ENCODE results near the gene APLP2. TPM values are rescaled to one million over a fixed set of nuclear protein-coding genes. Genes with fewer than 3 reads are reported as not detected.
A peak's percentile ranks its signal among the peaks of the same experiment; 100 is the strongest.

Gene APLP2
- total and polyA plus RNA-seq, 12 donors, result 115 to 414 (median 299) TPM

DNA sequence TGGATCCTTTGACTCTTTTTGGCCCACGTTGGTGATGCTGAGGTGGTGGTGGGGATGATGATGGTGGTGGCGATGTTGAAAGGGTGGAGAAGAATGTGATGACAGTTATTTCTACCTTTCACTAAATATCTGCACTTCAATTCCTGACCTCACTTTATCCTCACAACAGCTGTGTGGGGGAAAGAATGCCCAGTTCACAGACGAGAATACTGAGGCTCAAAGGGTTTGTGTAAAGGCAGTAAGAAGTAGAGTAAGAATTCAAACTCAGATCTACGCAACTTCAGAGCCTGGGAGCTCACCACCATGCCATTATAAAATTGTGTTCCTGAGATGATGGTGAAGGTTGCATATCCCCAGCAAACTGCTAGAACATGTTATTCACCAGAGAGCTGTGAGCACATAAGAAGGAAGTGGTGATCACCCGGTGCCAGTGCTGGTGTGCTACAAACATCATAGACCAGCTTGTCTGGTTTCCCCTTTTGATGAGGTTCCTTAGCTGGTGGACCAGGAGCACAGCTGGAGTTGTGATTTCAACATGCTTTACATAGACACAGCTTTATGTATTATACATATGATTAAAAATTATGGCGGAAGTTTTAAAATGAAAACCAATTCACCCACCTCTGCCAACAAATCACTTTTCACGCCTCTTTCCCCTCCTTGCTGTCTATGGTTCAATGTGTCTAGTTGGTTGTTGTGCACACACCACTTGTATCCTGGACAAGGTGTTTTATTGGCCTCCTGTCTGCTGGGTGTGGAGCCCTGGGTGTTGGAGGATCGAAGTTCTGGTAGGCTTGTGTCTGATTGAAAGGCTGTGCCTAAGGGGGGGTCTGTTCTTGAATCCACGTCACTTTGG is 96.1 kb downstream of the APLP2 start:
- DNase-seq, result no peak
- H3K36me3 ChIP-seq, result no peaks in the 10 kb centered on the region
- H3K27ac ChIP-seq, result no peak overlapping the region
- no peaks in the 10 kb centered on the region for H3K9me3 ChIP-seq
- peaks cover 0 to 56% (median 4%) of the 10 kb centered on the region in 9 donors for H3K4me1 ChIP-seq
- ATAC-seq, result peak in 1 of 8 donors; percentile 25
- no peak overlapping the region for H3K4me3 ChIP-seq
- intact Hi-C loops (cut with DNase I), result no loop called here
- TF ChIP-seq, protein P1, sequence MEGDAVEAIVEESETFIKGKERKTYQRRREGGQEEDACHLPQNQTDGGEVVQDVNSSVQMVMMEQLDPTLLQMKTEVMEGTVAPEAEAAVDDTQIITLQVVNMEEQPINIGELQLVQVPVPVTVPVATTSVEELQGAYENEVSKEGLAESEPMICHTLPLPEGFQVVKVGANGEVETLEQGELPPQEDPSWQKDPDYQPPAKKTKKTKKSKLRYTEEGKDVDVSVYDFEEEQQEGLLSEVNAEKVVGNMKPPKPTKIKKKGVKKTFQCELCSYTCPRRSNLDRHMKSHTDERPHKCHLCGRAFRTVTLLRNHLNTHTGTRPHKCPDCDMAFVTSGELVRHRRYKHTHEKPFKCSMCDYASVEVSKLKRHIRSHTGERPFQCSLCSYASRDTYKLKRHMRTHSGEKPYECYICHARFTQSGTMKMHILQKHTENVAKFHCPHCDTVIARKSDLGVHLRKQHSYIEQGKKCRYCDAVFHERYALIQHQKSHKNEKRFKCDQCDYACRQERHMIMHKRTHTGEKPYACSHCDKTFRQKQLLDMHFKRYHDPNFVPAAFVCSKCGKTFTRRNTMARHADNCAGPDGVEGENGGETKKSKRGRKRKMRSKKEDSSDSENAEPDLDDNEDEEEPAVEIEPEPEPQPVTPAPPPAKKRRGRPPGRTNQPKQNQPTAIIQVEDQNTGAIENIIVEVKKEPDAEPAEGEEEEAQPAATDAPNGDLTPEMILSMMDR (IDR thresholded peaks at IDR 0.05), result no peak
- WGBS, 2 donors, result 84 to 87% methylated on average over 9 of the region's 9 CpGs
- H3K27me3 ChIP-seq, result peaks cover 0 to 31% (median 12%) of the 10 kb centered on the region in 7 donors

DNA sequence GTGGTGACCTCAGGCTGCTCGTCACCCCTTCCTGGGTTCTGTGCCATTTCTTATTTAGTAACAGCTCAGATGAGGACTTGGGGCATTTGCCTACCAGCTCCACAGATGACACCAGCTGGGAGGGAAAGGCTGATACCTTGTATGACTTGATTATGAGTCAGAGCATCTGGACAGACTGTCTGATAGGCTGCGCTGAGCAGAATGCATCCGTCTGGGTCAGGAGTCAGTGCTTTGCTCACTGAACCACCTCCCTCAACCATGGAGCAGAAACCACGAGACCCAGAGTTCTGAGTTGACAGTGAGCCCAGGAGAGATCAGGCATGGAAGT is 96.7 kb downstream of the APLP2 start:
- H3K36me3 ChIP-seq, result no peaks in the 10 kb centered on the region
- no peaks in the 10 kb centered on the region for H3K9me3 ChIP-seq
- H3K4me1 ChIP-seq, result peaks cover 0 to 50% (median 4%) of the 10 kb centered on the region in 9 donors
- intact Hi-C loops (cut with DNase I), result no loop called here
- H3K27ac ChIP-seq, result no peak overlapping the region
- H3K4me3 ChIP-seq, result no peak overlapping the region
- H3K27me3 ChIP-seq, result peaks cover 0 to 25% (median 6%) of the 10 kb centered on the region in 7 donors
- TF ChIP-seq, protein P1 (IDR thresholded peaks at IDR 0.05), result no peak
- peak in 5 of 8 donors; percentile 10 to 77 (median 29) for ATAC-seq
- DNase-seq, result no peak
- WGBS, 2 donors, result 63 to 75% methylated on average over 4 of the region's 4 CpGs

DNA sequence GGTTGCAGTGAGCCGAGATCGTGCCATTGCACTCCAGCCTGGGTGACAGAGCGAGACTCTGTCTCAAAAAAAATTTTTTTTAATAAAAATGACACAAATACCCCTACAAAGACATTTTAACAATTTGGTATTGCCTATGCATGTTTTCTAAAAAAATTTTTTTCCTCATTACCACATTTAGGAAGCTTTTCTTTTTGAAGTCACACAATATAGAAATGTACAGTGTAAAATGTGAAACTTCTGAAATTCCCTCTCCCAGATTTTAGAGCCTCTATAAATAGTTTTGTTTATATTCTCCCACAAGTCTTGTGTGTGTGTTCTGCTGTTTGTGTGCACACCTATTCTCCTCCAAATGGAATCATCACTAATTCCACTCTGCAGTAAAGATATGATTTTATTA is 97.5 kb downstream of the APLP2 start:
- H3K27ac ChIP-seq, result no peak overlapping the region
- intact Hi-C loops (cut with DNase I), result no loop called here
- WGBS, 2 donors, result 95 to 98% methylated on average over 3 of the region's 3 CpGs
- peaks cover 0 to 47% (median 4%) of the 10 kb centered on the region in 9 donors for H3K4me1 ChIP-seq
- peaks cover 0 to 18% (median under 1%) of the 10 kb centered on the region in 7 donors for H3K27me3 ChIP-seq
- DNase-seq, result no peak
- H3K9me3 ChIP-seq, result no peaks in the 10 kb centered on the region
- no peak overlapping the region for H3K4me3 ChIP-seq
- H3K36me3 ChIP-seq, result no peaks in the 10 kb centered on the region
- ATAC-seq, result no peak
- TF ChIP-seq, protein P1 (IDR thresholded peaks at IDR 0.05), result no peak

DNA sequence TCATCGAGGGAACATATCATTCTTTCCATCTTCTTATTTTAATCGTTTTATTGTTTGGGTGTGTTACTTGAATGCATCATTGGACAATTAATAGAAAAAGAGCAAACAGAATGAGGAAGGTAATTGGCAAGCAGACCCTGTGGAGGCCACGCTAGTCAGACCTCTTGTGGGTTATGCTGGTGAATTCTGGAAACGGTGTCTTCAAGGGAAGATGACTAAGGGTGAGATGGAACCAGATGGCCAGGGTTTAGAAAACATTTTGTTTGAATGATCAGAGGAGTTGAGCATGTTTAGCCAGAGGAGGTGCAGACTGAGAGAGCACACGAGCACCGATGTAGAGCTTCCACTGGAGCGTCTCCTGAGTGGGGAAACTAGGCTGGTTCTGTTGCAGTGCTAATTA is 98.4 kb downstream of the APLP2 start:
- H3K27ac ChIP-seq, result no peak overlapping the region
- intact Hi-C loops (cut with DNase I), result no loop called here
- TF ChIP-seq, protein P1 (IDR thresholded peaks at IDR 0.05), result no peak
- ATAC-seq (no peak), DNase-seq (no peak)
- no peak overlapping the region for H3K4me3 ChIP-seq
- no peaks in the 10 kb centered on the region for H3K9me3 ChIP-seq
- H3K4me1 ChIP-seq, result peaks cover 0 to 37% (median 4%) of the 10 kb centered on the region in 9 donors
- WGBS, 2 donors, result 91 to 94% methylated on average over 7 of the region's 7 CpGs
- H3K27me3 ChIP-seq, result peaks cover 0 to 10% (median 0%) of the 10 kb centered on the region in 7 donors
- H3K36me3 ChIP-seq, result no peaks in the 10 kb centered on the region

Measured in heart right ventricle (tissue), 16 donors.